DMS153 treated with DMSO at 0.1 percent for 48 hours (cell line): ENCODE data around the gene ELF3.
"Not testable (repeated sequence)": the region's sequence is repeated elsewhere in the genome, so short reads cannot be mapped to it uniquely, and the experiment has no call there.

Source experiments
- DNase-seq: peaks from one replicate; lab custom pipeline; 2025; ENCODE audit not compliant: unreplicated experiment; lab: John Stamatoyannopoulos, UW

Gene ELF3

GRCh38 chr1:202064889-202065312 lies 54.5 kb downstream of the ELF3 start:
- DNase-seq: not testable (repeated sequence)
